Measurements from ENCODE around the gene LDLRAD2.
"Not testable (repeated sequence)": the region's sequence is repeated elsewhere in the genome, so short reads cannot be mapped to it uniquely, and the experiment has no call there.

The LDLRAD2 gene

GRCh38 chr1:21824926-21825325, 12.9 kb downstream of the LDLRAD2 start:
- no peak for DNase-seq

DNA sequence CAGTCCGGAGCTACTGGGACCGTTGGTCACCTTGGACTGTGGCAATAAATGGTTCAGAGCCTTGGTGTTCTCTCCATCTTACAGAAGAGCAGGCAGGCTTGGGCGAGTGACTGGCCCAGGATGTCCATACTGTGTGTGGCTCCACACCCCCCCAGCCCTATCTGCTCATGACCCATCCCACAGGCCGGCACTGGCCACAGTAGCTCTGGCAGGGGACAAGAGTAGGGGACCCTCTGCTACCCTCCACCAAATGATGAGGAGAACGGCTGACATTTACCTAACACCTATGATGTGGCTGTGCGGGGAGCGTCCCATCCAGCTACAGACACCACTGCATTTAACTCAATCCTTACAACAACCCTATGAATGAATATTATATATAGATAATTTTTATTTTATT, 13.3 kb downstream of the LDLRAD2 start:
- DNase-seq: no peak

DNA sequence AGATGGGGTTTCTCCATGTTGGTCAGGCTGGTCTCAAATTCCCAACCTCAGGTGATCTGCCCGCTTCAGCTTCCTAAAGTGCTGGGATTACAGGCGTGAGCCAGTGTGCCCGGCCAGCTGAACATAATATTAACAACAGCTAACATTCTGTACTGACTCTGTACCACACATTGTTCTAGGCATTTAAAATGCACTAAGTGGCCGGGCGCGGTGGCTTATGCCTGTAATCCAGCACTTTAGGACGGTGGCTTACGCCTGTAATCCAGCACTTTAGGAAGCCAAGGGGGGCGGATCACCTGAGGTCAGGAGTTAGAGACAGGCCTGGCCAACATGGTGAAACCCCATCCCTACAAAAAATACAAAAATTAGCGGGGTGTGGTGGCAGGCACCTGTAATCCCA, 14.6 kb downstream of the LDLRAD2 start:
- not testable (repeated sequence) for DNase-seq

DNA sequence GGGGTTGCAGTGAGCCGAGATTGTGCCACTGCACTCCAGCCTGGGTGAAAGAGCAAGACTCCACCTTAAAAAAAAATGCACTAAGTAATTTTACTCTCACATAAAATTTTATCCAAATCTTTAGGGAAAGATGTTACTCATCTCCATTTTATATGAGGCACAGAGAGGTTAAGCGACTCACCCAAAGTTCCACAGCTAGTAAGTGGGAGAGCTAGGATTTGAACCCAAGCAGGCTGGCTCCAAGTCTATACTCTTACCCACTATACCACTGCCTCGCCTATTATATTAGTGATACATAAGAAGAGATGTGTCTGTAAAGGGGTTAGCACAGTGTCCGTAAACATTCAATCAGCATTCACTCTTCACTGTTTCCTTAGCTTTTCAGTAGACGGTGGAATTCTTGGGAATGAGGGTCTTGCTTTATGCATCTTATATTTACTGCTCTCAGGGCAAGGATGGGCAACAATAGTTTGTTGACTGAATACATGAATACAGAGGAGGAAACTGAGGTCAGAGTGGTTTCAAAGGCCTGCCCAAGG, 15.1 kb downstream of the LDLRAD2 start:
- no peak for DNase-seq

GRCh38 chr1:21828075-21828474, 16.0 kb downstream of the LDLRAD2 start:
- DNase-seq: no peak

DNA sequence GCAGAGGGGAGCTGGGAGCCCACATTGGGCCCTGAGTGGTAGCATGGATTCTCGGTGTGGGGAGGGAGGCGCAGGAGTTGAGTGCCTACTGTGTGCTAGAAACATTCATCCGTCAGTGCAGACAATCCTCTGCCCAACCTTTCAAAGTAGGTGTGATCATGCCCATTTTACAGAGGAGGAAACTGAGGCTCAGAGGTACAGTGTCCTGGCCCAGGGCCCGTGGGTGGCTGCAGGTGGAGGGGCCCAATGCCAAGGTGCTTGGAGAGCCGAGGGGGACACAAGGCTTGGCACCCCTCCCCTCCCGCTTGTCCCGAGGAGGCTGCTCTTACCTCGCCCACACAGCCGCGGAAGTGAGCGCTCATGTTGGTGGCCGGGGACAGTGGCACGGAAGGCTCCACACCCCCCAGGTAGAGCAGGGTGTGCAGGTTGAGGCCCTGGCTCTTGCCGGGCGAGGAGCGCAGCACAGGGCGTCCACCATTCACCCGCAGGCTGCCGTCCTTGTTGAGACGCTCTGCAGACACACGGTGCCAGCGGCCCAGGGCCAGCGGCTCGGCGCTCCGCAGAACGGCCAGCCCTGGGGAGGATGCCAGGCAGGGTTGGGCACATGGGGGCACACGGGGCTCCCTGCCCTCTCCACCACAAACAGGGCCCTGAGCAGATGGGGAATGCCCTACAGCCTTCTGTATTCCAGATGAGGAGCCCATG, 16.6 kb downstream of the LDLRAD2 start:
- no peak for DNase-seq

DNA sequence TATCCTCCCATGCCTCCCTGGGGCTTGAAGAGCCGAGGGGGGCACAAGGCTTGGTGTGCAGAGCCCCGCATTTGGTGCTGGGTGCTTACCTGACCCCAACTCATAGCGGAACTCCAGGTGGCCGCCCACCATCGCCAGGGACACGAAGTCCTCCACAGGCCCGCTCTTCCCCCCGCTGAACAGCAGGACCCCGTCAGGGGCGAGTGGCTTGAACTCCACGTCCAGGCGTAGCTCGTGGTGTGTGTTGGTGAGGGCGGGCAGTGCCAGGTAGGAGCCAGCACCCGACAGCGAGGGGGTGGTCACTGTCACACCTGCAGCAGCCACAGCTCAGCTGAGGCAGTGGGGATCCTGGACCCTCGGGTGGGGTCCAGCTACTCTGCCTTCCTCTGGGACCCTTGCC, 17.2 kb downstream of the LDLRAD2 start:
- DNase-seq: no peak

DNA sequence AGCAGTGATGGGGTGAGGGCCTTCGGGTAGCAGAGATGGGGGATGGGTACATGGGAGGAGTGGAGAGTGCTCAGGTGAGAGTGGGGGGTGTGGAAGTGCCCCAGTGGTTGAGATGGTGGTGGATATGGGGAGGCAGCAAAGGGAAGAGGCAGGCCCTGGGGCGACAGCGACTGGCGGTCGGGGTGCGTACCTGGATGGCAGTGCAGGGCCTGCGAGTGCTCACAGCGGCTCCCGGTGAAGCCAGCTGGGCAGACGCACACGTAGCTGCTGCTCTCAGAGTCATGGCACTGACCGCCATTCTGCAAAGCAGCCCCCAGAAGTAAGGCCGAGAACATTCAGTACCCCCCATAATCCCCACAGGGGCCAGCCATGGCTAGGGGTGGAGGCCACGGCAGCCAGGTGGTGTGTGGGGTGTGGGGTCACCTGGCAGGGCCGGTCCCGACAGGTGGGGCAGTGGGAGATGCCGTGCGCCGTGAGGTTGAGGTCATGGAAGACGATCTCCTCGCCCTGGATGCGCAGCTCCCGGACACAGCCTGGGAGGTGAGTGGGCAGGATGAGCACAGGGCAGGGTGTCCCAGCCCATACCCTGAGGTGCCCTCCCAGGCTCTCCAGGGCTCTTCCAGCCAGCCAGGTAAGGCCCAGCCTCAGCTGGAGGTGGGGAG, 18.9 kb downstream of the LDLRAD2 start:
- DNase-seq: no peak

DNA sequence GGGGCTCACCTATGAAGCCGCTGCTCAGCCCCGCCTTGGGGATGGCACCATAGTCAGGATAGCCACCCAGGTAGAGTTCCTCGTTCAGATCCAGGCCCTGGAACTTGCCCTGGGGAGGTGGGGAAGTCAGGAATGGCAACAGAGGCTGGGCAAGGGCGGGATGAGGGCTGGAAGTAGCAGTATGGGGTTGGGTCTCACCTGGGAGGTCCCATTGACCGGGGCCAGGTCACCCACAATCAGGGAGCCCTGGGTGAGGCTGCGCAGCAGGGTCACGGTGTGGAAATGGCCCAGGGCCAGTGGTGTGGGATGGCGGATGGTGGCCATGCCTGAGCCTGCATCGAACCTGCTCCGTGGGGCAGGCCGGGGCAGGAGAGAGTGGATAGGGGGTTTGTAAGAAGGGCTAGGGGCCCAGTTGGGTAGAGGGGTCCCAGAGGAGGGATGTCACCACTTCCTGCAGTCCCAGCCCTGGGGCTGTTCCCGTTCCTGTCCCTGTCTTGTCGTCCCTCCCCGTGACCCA, 19.4 kb downstream of the LDLRAD2 start:
- DNase-seq: no peak

DNA sequence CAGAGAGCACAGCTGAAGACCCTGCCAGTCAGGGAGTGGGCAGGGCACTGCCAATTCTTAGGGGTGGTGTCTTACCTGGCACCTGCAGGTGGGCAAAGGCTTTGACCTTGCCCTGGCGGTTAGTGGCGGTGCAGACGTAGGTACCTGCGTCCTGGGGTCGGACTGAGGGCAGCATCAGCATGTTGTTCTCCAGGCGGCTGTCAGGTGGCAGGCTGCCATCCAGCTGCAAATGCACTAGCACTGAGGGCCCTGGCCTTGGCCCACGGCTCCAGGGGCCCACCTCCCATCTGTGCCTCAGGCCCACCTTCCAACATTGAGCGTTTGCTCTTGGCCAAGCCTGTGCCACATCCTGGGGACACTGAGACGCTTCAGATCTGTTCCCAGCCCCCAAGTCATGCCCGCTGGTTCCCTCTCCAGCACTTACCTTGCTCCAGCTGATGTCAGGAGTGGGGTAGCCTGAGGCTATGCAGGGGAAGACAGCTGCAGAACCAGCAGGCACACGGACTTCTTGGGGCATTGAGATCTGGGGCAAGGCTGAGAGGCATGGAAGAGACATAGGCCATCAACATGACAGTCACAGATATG, 21.4 kb downstream of the LDLRAD2 start:
- no peak for DNase-seq

- no peak for DNase-seq
Measured at GRCh38 chr1:21834094-21834493, 22.0 kb downstream of the LDLRAD2 start.

DNA sequence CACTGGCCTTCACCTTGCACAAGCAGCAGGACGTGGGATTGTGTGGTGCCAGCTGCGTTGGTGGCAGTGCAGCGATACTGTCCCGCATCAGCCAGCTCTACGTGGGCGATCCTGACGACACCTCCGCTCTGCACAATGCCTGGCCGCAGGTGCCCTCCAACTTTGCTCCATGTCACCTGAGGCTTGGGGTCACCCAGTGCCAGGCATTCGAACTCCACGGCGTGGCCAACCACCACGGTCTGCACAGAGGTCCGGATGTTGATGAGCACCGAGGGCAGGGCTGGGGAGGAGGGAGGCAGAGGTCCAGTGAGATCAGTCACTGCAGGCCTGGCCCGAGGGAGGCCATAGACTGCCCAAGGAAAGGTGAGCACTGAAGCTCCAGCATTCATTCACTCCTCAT, 22.6 kb downstream of the LDLRAD2 start:
- no peak for DNase-seq

- no peak for DNase-seq
Measured at GRCh38 chr1:21836010-21836409, 23.9 kb downstream of the LDLRAD2 start.

DNA sequence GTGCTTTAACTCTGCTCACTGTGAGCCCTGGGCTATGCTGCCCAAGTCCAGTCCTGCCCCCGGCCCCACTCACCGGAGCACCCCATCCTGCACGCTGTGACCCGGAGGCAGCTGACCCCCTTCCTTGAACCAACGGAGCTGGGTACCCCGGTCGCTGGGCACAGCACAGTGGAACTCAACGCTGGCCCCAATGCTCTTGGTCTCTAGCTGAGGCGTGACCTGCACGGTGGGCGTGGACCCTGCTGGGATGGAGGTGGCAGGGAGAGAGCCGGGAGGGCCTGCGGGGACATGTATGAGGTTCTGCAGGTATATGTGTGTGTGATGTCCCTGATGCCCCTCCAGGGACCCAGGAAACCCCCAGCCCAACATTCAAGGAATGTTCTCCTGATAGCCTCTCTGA, 24.7 kb downstream of the LDLRAD2 start:
- DNase-seq: no peak

DNA sequence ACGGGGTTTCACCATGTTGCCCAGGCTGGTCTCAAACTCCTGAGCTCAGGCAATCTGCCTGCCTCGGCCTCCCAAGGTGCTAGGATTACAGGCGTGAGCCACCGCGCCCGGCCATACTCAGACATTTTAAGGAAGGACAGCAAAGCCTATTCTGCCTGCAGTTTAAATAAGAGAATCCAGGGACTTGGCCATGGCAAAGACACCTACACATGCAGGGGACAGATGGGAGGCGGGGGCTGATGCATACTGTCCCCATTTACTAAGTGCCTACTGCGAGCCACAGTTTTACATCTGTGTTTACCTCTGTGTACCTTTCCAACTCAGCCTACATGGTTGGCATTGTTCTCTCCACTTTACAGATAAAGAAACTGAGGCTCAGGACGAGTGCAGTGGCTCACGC, 25.4 kb downstream of the LDLRAD2 start:
- no peak for DNase-seq

DNA sequence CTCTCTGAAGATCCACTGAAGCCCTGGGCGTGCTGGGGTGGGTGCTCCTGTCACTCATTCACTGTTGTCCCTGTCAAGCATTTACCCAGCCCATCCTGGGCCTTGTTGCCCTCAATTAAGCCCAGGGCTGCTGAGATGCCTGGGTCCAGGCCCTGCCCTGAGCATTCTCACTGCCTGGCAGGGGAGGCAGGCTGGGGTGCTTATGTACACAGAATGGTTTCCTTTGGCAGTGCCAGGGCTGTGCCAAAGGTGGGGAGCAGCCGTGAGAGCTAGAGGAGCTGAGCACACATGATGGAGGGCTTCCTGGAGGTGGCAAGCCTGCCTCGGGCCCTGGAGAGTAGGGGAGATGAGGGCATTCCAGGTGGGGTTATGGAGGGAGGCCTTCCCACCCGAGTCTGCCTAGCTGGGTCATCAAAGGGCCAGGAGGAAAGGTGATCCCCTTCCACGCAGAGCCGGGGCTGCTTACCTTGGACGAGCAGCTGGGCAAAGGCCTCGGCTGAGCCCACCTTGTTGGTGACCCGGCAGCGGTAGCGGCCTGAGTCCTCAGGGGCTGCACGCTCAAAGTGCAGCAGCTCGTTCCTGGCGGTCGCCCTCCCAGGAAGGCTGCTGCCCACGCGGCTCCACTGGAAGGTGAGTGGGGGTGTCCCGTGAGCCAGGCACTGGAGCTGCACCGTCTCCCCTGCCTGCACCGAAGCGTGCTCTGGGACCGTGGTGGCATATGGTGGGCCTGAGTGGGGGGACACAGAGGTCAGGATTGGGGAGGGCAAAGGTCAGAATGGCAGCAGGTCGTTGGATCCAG, 26.5 kb downstream of the LDLRAD2 start:
- no peak for DNase-seq

- DNase-seq: no peak
Measured at GRCh38 chr1:21839337-21840037, 27.4 kb downstream of the LDLRAD2 start.

- no peak for DNase-seq
Measured at GRCh38 chr1:21840981-21841380, 28.9 kb downstream of the LDLRAD2 start.

- DNase-seq: no peak
Measured at GRCh38 chr1:21841852-21842466, 29.9 kb downstream of the LDLRAD2 start.

DNA sequence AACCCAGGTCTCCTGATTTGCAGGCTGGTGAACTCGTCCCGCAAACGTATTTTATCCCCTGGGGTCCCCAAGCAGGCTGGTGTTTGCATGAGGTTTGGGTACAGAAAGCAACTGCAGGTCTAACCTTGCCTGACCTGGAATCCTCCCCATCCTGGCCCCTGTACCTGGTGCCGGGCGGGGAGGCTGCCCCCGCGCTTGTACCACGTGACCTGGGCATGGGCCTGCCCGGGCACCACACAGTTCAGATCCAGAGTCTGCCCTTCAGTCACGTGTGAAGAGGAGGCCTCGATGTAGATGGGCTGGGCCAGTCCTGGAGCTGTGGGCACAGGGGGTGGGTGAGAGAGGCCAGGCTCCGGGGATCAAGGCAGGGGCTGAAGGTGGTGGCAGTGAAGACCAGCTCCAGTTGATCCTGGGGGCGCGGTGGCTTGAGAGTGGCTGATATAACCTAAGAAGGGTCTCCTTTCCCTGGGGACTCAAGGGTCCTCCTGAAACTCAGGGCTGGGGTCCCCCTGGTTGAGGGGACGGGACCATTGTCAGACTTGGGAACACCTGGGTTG, 30.6 kb downstream of the LDLRAD2 start:
- no peak for DNase-seq

GRCh38 chr1:21843208-21843607, 31.1 kb downstream of the LDLRAD2 start:
- no peak for DNase-seq

GRCh38 chr1:21843996-21844395, 31.9 kb downstream of the LDLRAD2 start:
- DNase-seq: no peak
